GM21515 (cell line): ENCODE results near the gene RNF138.
A peak's percentile ranks its signal among the peaks of the same experiment; 100 is the strongest.
"Not testable (repeated sequence)": the region's sequence is repeated elsewhere in the genome, so short reads cannot be mapped to it uniquely, and the experiment has no call there.

Source experiments
- ATAC-seq: cut with Tn5 transposase; IDR thresholded peaks from one replicate; pipeline ENCODE4 v1.9.1; 2021; ENCODE audit not compliant: unreplicated experiment

The RNF138 gene, protein sequence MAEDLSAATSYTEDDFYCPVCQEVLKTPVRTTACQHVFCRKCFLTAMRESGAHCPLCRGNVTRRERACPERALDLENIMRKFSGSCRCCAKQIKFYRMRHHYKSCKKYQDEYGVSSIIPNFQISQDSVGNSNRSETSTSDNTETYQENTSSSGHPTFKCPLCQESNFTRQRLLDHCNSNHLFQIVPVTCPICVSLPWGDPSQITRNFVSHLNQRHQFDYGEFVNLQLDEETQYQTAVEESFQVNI

DNA sequence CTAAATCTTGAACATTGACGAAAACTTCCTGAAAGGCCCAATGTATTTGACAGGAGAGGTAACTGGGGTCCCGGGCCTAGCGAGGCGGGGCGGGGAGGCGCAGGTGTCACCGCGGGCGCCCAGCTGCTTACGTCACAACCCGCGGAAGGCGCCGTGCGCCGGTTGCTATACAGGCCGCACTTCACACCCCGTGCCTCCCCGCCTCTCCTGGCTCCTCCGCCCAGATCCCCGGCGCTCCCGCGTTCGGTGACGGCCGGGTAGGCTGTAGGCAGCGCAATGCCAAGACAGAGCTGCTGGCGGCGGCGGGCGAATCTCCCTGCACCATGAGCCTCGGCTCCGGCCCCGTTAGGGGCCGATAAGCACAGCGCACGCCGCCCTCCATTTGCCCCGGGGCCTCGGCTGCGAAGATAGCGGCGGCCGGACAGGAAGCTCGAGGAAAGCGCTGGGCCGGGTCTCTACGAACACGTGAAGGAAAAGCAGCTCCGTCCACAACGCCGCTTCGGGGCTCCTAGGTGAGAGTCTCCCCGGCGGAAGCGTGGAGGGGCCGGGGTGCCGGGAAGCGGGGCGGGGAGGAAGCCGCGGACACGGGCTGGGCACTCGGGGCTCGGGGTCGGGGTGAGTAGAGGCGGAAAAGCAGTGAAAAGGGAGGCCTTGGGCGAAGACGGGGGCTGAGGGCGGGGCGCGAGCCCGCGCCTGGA lies at the start of gene RNF138:
Gene RNF138, plus strand, starts transcription at position 151 of the 698 bp plus-strand sequence. CDS start 903 bp downstream, outside the sequence.
- ATAC-seq, result peak; percentile 65

DNA sequence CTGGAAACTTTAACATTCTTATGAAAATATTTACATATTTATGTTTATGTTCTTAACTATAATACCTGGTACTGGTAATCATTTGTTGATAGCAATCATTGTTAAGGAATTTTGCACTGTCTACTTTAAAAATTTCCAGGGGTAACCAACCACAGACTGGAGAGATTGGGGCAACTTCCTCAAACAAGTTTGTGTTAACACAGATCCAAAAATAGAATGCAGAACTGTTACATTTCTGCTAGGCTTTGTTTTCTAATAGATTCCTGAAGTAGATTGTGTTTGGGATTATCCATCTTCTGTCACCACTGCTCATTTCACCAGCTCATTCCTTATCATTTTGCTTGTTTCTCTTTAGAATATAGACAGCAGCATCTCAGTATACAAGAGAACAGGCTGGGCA lies 49.3 kb upstream of the RNF138 start:
- no peak for ATAC-seq

DNA sequence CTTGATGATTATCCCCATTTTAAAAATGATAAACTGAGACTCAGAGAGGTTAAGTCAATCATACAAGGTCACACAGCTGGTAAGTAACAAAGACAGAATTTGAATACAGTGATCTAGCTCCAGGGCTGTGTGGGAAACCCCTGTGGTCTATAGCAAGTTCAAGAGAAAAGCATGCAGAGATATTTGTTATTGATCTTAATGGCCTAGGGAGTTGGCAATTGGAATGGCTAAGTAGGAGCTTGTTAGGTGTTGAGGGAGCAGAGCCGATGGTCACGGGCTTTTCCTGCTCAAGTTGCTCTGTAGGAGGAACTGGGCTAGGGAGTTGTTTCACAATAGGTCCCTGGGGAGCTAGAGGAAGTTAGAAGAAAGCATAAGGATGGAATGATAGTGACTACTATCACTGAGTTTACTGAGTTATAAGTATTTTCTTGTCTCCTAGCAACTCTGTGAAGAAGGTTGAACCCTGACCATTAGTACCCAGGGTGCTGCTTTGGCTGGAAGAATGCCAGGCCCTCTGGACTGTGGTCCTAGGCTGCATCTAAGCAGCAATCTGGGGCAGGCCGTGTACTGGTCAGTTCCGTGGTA lies 43.1 kb upstream of the RNF138 start:
- ATAC-seq, result no peak

DNA sequence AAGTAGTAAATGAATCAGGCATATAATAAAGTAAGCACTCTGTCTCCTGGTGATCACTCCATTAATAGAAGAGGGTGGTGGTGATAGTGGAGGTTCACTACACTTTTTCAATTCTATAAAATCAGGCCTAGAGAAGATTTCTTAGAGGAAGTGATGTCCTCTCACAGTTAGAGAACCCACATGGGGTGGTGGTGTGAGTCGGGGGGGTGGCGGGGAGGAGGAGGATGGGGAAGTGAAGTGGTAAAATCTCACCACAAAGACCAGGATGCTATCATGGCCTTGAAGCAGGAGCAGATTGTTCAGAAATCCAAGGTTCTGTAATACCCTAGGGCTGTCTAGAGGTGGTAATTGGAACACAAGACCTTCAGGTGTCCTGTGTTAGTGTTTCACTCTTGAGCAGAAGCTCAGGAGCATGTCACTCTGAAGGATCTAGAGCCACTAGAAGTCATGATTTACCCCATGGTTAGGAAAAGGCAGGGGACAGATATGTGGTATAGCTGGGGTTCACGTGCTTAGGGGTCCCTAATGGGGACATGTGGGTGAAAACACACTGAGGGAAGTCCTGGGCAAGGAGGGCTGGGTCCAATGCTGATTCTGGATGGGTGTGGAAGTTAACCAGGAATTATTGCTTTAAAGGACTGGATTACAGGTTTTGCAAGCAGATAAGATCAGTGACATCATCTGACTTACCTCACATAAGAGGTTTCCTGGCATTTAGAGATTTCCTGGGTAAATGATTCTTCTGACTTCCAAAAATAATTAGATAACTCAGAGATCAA lies 42.1 kb upstream of the RNF138 start:
- peak; percentile 36 for ATAC-seq

DNA sequence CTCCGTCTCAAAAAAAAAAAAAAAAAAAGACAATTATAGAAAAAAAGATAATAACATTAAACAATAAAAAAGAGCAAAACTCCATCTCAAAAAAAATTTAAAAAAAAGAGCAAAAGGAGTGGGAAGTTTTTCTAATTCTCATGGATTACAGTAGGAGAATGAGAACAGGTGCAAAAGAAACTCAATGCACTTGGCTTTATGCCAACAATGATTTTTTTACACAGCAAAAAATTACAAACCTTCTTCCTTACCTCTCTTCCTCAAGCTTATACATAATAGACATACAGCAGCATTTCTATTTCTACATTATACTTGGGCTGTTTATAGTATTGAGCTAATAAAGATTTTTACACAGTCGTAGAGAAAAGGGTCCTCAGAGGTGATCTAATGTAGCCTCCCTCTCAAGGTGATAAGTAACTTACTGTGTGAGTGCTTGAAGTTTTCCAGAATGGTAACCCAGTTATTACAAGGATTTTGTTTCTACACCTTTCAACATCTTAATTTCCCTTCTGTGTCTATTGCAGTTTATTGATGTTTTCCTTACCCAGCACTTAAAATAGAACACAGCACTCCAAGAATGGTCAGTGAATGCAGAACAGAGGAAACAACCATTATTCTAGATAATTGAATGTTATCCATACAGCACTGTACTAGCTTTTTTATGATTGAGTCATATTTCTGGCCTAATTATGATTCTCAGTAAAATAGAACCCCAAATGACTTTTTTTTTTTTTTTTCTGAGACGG lies 34.9 kb upstream of the RNF138 start:
- no peak for ATAC-seq

DNA sequence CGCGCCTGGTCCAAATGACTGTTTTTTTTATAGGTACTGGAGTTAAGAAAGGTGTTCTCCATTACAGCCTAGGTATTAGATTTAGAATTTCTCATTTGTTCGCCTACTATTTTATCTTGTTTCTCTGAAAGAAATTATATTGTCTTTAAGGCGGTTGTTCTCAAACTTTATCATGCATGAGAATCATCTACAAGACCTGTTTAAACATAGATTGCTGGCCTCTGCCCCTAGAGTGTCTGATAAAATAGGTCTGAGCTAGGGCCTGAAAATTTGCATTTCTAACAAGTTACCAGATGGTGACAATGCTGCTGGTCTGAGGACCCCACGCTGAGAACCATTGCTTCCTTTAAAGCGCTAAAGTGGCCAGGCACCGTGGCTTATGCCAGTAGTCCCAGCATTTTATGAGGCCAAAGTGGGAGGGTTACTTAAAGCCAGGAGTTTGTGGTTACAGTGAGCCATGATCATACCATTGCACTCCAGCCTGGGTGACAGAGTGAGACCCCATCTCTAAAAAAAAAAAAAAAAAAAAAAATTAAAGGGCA lies 34.0 kb upstream of the RNF138 start:
- ATAC-seq, result no peak

DNA sequence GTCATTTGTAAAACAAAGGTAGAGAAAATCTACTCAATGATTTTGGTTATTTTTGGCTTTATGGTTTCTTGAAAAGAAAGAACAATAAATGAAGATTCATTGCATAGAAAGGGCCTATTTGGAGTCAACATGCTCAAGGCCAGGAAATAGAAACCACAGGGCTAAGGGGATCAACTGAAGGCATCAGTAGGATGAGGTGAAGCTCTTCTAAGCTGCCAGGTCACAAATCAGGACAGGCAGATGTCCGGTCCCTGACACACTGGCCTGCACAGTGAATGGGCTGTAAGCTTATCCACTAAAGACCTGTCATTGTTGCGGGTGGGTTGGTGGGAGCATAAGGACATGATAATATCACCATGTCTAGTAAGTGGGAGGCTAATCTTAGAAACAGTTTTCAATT lies 31.6 kb upstream of the RNF138 start:
- no peak for ATAC-seq

DNA sequence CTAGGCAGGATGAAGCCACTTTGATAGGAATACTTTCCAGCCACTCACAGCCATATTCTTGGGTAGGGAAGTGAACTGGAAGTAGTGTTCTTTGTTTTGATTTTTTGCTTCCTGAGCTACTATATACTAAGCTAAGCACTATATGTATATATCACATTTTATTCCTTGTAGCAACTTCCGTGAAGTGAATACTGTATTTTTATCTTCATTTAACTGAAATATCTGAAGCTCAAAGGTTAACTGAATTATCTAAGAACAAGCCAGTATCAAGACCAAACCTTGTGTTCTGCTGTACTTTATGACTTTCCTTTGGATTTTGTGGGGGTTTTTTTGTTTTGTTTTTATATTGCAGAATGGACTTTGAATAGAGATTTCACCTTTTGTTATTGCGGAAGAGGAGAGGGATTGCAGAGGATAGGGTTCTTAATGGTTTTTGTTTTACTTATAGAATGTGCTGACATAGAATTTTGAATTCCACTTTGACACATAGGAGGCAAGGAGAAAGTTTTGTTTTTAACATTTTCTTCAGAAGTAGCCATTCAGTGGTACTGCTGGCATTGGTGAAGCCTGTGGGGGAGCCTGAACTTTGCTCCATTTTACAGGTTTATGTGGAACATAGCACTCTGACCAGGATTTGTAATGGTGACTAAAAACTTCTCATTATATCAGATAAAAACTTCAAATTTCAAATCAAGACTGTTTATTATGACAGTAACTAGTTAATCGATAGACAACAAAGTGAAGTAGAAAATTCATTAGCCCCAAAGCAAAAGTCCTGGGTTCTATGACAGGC lies 24.1 kb upstream of the RNF138 start:
- ATAC-seq, result no peak

DNA sequence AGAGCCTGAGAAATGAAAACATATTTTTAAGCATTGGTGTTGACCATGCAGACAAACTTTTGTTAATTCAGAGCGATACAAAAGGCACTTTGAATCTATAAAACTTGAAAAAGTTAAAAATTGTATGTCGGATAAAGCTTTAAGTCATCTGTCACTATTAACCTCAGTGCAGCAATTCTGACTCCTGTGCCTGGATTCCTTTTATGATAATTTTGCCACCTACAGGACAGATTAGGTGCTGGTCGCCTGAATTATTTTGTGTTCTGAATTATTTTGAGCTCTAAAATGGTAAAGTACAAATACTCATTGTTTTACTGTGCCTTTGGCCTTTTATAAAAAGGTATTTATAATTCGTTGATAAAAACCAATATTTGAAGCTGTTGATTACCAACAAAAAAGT lies 19.4 kb upstream of the RNF138 start:
- no peak for ATAC-seq

DNA sequence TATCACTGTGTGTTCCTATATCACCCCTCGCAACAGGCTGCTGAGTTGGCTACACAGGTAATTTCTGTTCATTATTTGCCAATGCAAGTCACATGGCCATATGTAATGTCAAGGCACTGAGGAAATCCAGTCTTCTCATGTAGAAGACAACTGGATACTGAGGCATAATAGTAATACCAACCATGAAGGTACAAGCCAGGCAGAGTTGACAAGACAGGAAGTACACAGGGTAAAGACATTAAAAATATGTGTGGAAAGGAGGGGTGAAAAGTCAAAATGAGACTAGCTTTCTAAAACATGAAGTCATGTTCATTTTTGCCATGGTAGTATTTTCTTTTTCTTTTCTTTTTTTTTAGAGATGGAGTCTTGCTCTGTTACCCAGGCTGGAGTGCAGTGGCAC lies 17.5 kb upstream of the RNF138 start:
- no peak for ATAC-seq

DNA sequence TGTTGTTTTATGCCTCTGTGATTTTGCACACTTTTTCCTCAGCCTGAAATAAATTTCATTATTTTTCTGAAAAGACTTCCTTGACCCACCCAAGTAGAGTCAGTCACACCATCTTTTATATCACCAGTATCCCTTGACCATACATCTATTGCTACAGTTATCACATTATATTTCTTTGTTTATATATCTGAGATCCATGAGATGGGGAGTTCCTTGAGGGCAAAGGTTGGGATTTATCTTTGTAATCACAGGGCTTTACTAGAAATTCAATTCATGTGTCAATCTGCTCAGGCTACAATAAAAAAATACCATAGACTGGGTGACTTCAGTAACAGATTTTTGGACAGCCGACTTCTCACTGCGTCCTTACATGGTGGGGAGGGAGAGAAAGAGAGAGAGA lies 12.8 kb upstream of the RNF138 start:
- no peak for ATAC-seq

DNA sequence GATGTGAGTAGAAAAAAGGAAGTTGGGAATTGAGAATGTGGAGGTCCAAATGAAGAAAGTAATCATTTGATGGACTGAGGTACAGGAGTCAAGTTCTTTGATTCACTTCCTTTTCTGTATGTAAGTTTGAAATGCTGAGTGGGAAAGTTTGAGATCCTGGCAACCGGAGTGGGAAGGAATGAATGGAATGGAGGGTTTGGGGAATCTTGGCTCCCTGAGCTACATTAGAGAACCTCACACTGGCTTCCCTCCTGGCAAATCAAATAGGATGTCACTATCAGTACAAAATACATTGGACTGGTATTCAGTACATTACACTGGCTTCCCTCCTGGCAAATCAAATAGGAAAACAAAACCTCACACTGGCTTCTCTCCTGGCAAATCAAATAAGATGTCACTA lies 9.8 kb upstream of the RNF138 start:
- ATAC-seq, result no peak

DNA sequence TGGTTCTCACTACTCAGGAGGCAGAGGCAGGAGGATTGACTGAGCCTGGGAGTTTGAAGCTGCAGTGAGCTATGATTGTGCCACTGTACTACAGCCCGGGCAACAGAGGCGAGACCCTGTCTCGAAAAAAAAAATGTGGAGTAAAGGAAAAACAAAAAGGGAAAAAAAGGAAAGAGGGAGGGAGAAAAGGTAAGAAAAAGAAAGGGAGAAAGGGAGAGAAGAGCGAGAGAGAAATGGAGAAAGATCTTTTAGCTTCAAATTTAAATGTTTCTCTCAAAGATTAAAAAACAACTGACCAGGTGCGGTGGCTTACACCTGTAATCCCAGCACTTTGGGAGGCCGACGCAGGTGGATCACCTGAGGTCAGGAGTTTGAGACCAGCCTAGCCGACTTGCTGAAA lies 7.9 kb upstream of the RNF138 start:
- ATAC-seq, result no peak

DNA sequence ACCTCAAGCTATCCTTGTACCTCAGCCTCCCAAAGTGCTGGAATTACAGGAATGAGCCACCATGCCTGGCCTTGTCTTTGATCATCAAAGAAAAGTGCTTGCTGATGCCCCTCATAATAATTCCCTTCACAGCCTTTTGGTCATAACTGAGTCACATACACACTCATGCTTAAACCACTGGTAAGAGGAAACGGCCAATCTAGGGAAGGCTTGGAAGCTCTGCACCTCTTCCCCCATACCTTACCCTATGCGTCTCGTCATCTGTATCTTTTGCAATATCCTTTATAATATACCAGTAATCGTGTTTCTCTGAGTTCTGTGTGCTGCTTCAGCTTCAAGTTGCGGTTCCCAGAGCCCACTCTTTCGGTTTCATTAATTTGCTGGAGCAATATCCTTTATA lies 4.8 kb upstream of the RNF138 start:
- ATAC-seq, result no peak

DNA sequence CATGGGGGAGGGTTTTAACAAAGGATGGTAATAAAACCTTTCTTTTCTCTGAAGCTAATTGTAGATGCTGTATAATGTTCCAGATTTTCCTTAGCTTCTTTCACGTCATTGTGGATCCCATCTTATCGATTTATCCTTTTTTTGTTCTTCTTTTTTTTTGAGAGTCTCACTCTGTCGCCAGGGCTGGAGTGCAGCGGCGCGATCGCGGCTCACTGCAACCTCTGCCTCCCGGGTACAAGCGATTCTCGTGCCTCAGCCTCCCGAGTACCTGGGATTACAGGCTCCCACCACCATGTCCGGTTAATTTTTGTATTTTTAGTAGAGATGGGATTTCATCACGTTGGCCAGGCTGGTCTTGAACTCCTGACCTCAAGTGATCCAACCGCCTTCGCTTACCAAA lies 843 bp upstream of the RNF138 start:
- not testable (repeated sequence) for ATAC-seq

DNA sequence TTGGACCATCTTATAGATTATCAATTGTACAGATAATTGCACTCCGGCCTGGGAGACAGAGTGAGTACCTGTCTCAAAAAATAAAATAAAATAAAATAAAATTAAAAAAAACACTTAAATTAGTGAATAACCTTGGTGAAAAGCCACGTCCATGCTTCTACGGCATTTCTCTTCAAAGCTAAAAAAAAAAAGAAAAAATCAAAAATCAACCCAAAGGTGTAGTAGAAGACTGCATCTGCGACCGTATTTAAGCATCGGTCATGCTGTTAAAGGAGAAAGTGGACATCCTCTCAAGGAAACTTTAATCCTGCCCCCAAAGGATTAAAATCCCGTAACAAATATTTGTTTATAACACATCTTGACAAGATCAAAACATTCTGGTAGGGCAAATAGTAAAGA lies 350 bp upstream of the RNF138 start:
- ATAC-seq, result no peak

DNA sequence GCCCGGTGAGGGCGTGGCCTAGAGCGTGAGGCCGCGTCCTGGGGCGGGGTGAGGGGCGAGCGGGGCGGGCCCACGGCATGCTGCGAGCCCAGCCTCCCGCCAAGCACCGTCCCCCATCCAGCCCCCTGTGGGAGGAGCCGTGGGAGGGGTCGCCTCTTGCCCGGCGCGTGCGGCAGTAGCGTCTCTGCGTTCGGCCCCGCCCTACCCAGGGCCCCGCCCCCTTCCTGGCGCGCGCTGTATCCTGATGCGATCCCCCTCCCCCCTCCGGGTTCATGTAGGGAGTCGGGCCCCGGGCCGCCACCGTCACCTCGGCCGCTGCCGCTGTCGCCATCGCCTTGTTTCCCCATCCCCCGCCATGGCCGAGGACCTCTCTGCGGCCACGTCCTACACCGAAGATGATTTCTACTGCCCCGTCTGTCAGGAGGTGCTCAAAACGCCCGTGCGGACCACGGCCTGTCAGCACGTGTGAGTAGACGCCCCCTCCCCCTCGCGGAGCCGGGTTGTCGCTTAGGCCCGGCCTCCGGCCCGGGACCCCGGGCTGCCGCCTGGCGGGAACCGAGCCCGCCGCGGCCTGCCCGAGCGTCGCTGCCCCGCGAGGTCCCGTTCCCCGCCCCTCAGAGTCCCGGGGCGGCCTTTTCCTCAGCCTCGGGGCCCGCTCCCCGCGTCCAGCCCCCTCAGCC lies 888 bp downstream of the RNF138 start:
- ATAC-seq, result peak; percentile 80

DNA sequence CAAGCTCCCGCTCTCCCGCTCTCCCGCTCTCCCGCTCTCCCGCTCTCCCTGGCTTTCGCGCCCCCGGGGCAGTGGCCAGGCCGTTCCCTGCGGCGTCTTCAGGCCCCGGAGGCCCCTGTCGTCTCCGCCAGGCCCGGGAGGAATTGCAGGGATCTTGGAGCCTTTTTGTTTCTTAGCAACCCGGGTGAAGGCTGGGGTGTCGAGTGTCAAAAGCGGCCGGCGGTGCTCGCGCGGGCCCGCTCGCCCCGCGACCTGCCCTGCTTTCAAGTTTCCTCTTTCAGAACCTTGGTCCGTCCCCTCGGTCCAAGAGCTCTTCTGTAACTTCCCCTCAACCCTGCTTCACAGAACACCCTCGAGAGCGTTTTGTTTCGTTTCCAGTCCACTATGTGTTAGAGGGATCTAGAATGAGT lies 1.4 kb downstream of the RNF138 start:
- peak; percentile 46 for ATAC-seq

DNA sequence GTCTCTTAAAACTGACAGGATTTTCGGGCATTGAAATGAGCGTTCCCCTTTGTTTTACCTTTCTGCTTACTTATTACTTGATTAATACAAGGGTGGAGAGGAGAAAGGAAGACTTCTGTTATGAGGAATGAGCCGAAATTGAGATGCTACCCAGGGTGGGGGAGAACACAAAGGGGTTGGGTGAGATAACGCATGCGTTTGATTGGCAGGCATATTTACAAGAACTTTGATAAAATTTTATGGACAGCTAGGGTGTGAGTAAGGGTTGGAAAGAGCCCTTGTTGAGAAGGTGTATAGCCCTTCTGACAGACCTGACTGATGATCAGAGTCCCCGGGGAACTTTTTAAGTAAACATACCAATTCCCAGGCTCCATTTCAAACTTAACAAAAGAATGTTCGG lies 1.8 kb downstream of the RNF138 start:
- no peak for ATAC-seq
